Ectodermal cell (in vitro differentiated cells): ENCODE results near the gene TBC1D24.

Source experiments
- H3K27ac ChIP-seq: 2 replicates; pipeline ENCODE4 v1.7.0; 2013; ENCODE audit warnings: mild to moderate bottlenecking, low read depth, low read length; ENCODE audit not compliant: insufficient read depth, poor library complexity, severe bottlenecking
- H3K27me3 ChIP-seq: 2 replicates; pipeline ENCODE4 v1.7.0; 2013; ENCODE audit warnings: mild to moderate bottlenecking, low read length; ENCODE audit not compliant: insufficient read depth, control insufficient read depth, poor library complexity, severe bottlenecking
- H3K36me3 ChIP-seq: one replicate; pipeline ENCODE4 v1.7.0; 2013; ENCODE audit warnings: low read length; ENCODE audit not compliant: control insufficient read depth, insufficient read depth
- H3K4me1 ChIP-seq: one replicate; pipeline ENCODE4 v1.7.0; 2013; ENCODE audit warnings: low read length; ENCODE audit not compliant: control insufficient read depth, insufficient read depth
- H3K4me3 ChIP-seq: 2 replicates; pipeline ENCODE4 v1.7.0; 2013; ENCODE audit warnings: low read depth, low read length, control low read depth; ENCODE audit not compliant: insufficient read depth
- H3K9me3 ChIP-seq: 2 replicates; pipeline ENCODE4 v1.7.0; 2013; ENCODE audit warnings: mild to moderate bottlenecking, low read length, moderate library complexity; ENCODE audit not compliant: control insufficient read depth
- WGBS, 2 experiments: methylation state at CpG; one replicate each; pipeline ENCODE4 v1.1.7; 2013; ENCODE audit warnings: missing lambda C conversion rate in 2 of 2; 5-methylcytosine and 5-hydroxymethylcytosine counted together

Gene TBC1D24

DNA sequence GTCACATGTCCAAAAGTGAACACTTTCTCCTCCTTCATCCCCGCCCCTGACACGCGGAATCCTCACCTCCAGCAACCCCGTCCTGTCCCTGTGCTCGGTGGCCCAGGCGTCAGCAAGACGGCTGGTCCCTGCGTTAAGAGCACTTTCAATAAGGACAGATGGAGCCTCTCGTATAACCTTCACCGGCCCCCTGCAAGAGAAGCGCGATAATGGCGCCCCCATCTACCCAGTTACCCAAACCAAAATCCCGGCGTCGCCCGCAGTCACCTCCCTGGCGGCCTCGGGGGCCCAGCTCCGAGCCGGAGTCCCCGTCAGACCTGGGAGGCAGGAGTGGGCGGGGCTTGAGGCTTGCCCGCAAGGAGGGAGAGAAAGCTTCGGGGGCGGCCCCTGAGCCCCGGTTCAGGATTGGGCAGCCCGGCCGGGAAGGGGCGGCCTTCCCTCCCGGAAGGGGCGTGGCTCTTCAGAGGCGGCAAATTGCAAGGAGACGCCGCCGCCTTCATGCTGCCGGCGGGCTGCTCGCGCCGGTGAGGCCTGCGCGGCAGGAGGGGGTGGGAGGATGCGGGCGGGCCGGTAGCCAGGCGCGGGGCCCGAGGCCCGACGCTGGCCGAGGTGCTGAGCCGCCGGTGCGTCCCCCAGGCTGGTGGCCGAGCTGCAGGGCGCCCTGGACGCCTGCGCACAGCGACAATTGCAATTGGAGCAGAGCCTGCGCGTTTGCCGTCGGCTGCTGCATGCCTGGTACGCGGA lies 15.1 kb upstream of the TBC1D24 start, which contains the start of gene TEDC2:
TEDC2 (plus strand) TSS at position 463 of the 744 bp plus-strand sequence; CDS start at position 499, 36 bp downstream.
- Histone ChIP-seq H3K4me3 (peak within 1 kb of the TSS; percentile 82), H3K36me3 (peaks cover 19% of the 10 kb centered on the region), H3K27ac (peak within 1 kb of the TSS; percentile 26), H3K27me3 (no peaks in the 10 kb centered on the region), H3K9me3 (no peaks in the 10 kb centered on the region), H3K4me1 (peaks cover 19% of the 10 kb centered on the region)
- 1% methylated on average over 66 of the region's 66 CpGs for WGBS, 2 experiments

DNA sequence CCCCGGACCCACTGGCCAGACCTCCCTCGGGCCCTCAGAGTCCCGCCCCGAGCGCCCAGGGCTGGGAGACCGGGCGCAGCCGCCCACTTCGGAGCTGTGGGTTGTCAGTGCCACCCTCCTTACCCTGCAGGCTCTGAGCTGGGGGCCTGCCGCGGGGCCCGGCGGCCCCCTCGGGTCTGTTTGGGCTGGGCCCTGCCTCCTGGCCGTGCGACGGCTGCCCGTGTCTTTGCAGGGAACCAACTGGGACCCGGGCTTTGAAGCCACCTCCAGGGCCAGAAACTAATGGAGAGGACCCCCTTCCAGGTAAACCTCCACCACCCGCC lies 14.6 kb upstream of the TBC1D24 start:
- peaks cover 19% of the 10 kb centered on the region for H3K36me3 ChIP-seq
- H3K4me3 ChIP-seq, result peak overlapping the region; percentile 82
- no peaks in the 10 kb centered on the region for H3K27me3 ChIP-seq
- peak overlapping the region; percentile 26 for H3K27ac ChIP-seq
- H3K9me3 ChIP-seq, result no peaks in the 10 kb centered on the region
- peaks cover 19% of the 10 kb centered on the region for H3K4me1 ChIP-seq
- 6 to 7% methylated on average over 20 of the region's 20 CpGs for WGBS, 2 experiments

DNA sequence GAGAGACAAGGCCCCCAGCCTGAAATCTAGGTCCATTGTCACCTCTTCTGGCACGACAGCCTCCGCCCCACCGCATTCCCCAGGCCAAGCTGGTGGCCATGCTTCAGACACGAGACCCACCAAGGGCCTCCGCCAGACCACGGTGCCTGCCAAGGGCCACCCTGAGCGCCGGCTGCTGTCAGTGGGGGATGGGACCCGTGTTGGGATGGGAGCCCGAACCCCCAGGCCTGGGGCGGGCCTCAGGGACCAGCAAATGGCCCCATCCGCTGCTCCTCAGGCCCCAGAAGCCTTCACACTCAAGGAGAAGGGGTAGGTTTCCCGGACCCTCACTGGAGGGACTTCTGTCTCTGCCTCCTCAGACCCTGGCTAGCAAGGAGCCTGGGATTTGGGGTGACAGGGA lies 14.0 kb upstream of the TBC1D24 start:
- no peak overlapping the region for H3K27ac ChIP-seq
- no peaks in the 10 kb centered on the region for H3K27me3 ChIP-seq
- peak overlapping the region; percentile 82 for H3K4me3 ChIP-seq
- H3K4me1 ChIP-seq, result peaks cover 19% of the 10 kb centered on the region
- 88 to 91% methylated on average over 13 of the region's 13 CpGs for WGBS, 2 experiments
- no peaks in the 10 kb centered on the region for H3K9me3 ChIP-seq
- peaks cover 19% of the 10 kb centered on the region for H3K36me3 ChIP-seq

DNA sequence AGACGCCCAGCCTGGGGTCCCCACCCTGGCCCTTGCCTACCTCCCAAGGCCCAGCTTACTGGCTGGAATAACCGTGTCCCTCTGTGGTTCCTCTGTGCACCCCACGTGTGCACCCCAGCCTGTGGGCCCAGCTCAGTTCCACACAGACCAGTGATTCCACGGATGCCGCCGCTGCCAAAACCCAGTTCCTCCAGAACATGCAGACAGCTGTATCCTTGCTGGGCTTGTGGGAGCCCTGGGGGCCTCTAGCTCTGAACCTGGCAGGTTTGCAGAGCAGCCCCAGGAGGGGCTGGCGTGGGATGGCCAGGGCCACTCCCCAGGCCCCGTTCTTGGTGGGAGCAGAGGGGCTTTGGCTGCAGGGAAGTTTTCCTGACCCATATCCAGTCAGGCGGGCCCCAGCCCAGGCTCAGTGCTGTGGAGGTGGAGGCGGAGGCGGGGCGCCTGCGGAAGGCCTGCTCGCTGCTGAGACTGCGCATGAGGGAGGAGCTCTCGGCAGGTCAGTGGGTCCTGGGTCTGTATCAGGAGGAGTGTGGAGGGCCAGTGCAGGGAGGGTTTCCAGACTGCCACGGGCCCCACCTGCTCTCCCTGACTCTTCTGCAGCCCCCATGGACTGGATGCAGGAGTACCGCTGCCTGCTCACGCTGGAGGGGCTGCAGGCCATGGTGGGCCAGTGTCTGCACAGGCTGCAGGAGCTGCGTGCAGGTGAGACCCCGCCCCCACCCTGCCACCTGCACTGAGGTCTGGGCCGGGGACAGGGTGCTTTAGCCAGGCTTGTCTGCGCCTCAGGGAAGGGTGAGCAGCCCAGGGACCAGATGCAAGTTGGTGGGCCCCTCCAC lies 12.7 kb upstream of the TBC1D24 start:
- Histone ChIP-seq H3K36me3 (peaks cover 7% of the 10 kb centered on the region), H3K27ac (no peak overlapping the region), H3K4me1 (peaks cover 19% of the 10 kb centered on the region), H3K4me3 (no peak overlapping the region), H3K27me3 (no peaks in the 10 kb centered on the region), H3K9me3 (no peaks in the 10 kb centered on the region)
- 94% methylated on average over 23 of the region's 23 CpGs for WGBS, 2 experiments

DNA sequence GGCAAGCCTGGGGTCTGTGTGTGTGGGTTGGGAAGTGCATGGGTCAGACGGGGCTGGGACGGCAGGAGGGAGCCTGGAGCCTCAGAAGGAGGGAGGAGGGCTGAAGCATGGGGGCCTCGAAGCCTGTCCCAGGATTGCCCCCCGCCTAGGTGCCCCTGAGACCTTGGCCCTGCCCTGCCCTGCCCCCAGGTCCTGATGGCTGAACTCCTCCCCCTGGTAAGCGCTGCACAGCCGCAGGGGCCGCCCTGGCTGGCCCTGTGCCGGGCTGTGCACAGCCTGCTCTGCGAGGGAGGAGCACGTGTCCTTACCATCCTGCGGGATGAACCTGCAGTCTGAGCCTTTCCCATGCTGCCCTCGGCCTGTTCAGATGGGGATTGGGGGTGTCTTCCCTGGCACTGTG lies 10.6 kb upstream of the TBC1D24 start:
- Histone ChIP-seq H3K27ac (no peak overlapping the region), H3K9me3 (no peaks in the 10 kb centered on the region), H3K36me3 (peaks cover 7% of the 10 kb centered on the region), H3K27me3 (peaks cover 13% of the 10 kb centered on the region), H3K4me1 (peaks cover 18% of the 10 kb centered on the region), H3K4me3 (no peak overlapping the region)
- 91 to 94% methylated on average over 12 of the region's 12 CpGs for WGBS, 2 experiments

DNA sequence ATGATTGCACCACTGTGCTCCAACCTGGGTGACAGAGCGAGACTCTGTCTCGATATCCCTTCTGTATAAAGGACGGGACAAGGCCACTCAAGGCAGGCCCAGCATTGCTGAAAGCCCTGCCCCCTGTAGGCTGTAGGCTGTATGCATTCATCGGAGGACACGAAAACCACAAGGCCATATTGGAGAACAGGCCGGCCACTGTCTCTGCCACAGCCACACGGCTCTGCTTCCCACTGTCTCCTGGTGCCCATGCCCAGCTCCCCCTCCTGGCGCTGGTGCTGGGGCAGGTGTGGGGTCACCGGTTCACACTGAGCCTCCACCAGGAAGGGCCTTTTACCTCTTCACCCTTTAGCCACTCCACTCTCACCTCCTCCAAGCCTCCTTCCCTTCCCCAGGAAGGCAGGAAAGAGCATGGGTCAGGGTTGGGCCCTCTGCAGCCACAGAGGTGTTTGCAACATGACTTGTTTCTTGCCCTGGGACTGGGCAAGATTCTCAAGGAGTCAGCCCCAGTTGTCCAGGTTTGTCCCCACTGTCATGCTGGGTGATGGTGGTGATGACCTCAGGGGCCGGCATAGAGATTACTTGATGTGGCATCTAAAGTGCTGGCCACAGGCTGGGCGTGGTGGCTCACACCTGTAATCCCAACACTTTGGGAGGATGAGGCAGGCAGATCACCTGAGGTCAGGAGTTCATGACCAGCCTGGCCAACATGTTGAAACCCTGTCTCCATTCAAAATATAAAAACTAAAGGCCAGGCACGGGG lies 9.1 kb upstream of the TBC1D24 start:
- Histone ChIP-seq H3K9me3 (no peaks in the 10 kb centered on the region), H3K4me3 (no peak overlapping the region), H3K4me1 (peaks cover 25% of the 10 kb centered on the region), H3K27ac (no peak overlapping the region), H3K36me3 (peaks cover 7% of the 10 kb centered on the region), H3K27me3 (peaks cover 26% of the 10 kb centered on the region)
- 87% methylated on average over 12 of the region's 12 CpGs for WGBS, 2 experiments

DNA sequence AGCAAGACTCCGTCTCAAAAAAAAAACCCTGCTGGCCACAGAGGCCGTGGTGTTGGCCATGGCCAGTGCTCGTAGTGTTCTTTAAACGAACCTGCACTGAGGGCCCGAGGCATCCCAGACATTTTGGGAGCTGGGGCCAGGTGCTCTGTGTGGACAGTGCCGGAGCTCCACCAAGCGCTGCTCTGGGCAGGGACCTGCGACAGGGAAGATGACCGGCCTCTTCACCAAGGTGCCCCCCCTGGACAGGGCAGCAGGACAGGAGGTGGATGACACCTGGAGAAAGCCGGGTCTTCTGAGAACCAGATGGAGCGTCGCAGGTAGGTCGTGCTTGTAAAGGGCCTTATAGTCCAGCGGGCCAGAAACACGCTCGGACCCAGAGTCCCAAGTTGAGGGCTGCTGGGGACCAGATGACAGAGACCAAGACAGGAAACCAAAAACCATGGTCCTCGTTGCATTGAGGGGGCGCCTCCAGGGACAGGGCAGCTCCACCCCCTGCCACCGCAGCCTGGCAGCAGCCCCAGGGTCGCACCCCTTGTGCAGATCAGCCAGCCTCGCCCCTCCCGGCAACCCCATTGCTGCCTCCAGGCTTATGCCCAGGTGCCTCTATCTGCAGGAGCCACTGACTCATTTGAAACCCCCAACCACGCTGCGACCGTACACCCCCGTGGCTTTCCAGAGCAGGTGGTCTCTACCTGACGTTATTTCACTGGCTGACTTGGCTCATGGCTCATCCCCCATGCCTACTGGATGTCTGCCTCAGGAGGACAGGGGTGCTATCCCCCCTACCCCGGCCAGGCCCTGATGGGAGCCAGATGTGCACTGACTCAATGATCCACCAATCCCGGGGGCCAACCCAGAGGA lies 8.0 kb upstream of the TBC1D24 start:
- H3K4me3 ChIP-seq, result no peak overlapping the region
- WGBS, 2 experiments, result 90 to 91% methylated on average over 29 of the region's 29 CpGs
- peaks cover 2% of the 10 kb centered on the region for H3K36me3 ChIP-seq
- H3K27me3 ChIP-seq, result peaks cover 36% of the 10 kb centered on the region
- no peaks in the 10 kb centered on the region for H3K9me3 ChIP-seq
- peaks cover 27% of the 10 kb centered on the region for H3K4me1 ChIP-seq
- H3K27ac ChIP-seq, result no peak overlapping the region

DNA sequence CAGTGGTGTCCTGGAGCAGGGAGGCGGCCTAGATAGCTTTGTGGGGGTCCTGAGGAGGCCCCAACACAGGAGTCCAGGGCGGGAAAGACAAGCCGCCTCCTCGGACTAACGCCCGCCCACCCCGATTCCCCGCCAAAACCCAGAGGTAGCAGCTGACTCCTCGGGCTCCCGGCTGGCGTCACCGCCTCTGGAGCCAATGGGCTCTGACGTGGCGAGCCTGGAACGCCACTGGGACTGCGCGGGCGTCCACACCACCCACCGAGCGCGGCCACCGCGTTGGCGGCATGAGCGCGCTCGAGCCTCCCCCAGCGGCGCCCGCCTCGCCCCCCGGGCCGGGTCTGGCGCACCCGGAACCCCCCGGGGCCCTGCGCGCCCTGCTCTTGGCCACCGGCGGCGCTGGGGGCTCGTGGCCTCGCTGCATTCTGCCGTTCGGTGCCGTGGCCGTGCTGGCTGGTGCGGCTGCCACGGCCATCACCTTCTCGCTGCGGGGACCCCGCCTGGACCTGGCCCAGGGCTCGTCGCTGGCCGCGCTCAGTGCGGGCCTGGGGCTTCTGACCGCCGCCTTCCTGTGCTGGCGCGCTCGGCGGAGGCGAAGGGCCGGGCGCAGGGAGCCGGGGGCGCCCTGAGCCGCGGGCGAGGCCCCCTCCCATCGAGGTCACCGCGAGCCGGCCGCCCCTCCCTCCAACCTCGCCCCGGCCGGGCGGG lies 7.2 kb upstream of the TBC1D24 start:
- peaks cover 30% of the 10 kb centered on the region for H3K4me1 ChIP-seq
- no peaks in the 10 kb centered on the region for H3K9me3 ChIP-seq
- 3 to 4% methylated on average over 80 of the region's 80 CpGs for WGBS, 2 experiments
- H3K36me3 ChIP-seq, result no peaks in the 10 kb centered on the region
- H3K4me3 ChIP-seq, result peak overlapping the region; percentile 43
- H3K27me3 ChIP-seq, result peaks cover 44% of the 10 kb centered on the region
- H3K27ac ChIP-seq, result no peak overlapping the region

DNA sequence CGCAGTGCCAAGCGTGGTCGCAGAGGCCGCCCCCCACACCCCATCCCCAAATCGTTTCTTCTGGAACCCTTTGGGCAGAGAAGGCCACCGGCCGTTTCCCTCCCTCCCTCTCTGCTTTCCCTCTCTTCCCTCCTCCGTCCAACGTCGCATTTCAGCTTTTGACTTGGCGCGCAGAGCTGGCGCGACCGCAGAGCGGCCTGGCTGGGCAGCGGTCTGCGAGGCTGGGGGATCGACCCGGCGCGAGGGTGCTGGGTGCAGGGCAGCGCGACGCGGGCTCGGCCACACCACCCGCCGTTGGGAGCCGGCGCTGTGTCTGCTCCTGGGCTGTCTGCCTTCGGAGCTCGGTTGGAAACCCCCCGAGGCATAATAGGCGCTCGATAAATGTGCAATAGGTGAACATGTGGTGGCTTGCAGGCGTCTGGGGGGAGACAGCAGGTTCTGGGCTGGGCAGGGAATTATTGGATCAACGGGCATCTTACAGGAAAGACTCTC lies 6.6 kb upstream of the TBC1D24 start:
- Histone ChIP-seq H3K4me3 (peak overlapping the region; percentile 43), H3K36me3 (no peaks in the 10 kb centered on the region), H3K9me3 (no peaks in the 10 kb centered on the region), H3K27ac (no peak overlapping the region), H3K4me1 (peaks cover 33% of the 10 kb centered on the region), H3K27me3 (peaks cover 50% of the 10 kb centered on the region)
- 3% methylated on average over 38 of the region's 38 CpGs for WGBS, 2 experiments
